Keratinocyte (primary cell): ENCODE data around the gene TTLL5.

Experiments used
- EZH2 ChIP-seq: IDR thresholded peaks from one replicate; pipeline ENCODE4 v1.6.1; 2012; ENCODE audit warnings: inconsistent platforms, mild to moderate bottlenecking, low read length, moderate library complexity
- TF ChIP-seq, protein P1 (sequence below), 3 experiments: IDR thresholded peaks in 1 of 3; conservative IDR thresholded peaks in 1 of 3; optimal IDR thresholded peaks in 1 of 3; 2 replicates in 2 of 3; 3 replicates in 1 of 3; pipeline versions ENCODE3 to v1.5.1; 2011; ENCODE audit warnings: low read length in 3 of 3, mild to moderate bottlenecking in 3 of 3, moderate library complexity in 2 of 3, control low read depth in 1 of 3, inconsistent platforms in 1 of 3; ENCODE audit not compliant: insufficient read depth in 2 of 3; ENCODE audit errors: extremely low read depth in 1 of 3

DNA sequence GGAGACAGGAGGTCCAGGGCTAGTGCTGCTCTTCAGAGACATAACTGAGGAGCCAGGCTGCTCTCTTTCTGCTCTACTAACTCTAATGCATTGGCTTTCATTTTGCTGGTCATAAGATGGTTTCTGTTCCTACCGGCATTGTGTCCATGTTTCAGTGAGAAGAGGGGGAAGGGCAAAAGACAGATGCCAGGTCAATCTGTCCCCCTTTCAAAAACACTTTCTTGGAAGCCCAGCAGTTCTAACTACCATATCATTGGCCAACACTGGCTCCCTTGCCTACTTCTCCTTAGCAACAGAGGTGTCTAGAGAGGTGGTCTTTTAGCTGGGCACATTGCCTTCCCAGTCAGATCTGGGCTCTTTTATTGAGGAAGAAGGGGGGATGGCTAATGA lies 256.9 kb downstream of the TTLL5 start:
- TF ChIP-seq, protein P1, sequence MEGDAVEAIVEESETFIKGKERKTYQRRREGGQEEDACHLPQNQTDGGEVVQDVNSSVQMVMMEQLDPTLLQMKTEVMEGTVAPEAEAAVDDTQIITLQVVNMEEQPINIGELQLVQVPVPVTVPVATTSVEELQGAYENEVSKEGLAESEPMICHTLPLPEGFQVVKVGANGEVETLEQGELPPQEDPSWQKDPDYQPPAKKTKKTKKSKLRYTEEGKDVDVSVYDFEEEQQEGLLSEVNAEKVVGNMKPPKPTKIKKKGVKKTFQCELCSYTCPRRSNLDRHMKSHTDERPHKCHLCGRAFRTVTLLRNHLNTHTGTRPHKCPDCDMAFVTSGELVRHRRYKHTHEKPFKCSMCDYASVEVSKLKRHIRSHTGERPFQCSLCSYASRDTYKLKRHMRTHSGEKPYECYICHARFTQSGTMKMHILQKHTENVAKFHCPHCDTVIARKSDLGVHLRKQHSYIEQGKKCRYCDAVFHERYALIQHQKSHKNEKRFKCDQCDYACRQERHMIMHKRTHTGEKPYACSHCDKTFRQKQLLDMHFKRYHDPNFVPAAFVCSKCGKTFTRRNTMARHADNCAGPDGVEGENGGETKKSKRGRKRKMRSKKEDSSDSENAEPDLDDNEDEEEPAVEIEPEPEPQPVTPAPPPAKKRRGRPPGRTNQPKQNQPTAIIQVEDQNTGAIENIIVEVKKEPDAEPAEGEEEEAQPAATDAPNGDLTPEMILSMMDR (optimal IDR thresholded peaks at IDR 0.05 in 1 of 3, IDR thresholded peaks at IDR 0.05 in 1 of 3, conservative IDR thresholded peaks at IDR 0.05 in 1 of 3; ENCODE audit: extremely low read depth in 1 of 3, insufficient read depth in 2 of 3, low read length in 3 of 3), result no peak
- no peak for TF ChIP-seq EZH2
